ENCODE results near the gene GABRR1. TPM values are rescaled to one million over a fixed set of nuclear protein-coding genes. Genes with fewer than 3 reads are reported as not detected.

The GABRR1 gene
- total RNA-seq, 2 experiments from 2014 or later, result not detected

DNA sequence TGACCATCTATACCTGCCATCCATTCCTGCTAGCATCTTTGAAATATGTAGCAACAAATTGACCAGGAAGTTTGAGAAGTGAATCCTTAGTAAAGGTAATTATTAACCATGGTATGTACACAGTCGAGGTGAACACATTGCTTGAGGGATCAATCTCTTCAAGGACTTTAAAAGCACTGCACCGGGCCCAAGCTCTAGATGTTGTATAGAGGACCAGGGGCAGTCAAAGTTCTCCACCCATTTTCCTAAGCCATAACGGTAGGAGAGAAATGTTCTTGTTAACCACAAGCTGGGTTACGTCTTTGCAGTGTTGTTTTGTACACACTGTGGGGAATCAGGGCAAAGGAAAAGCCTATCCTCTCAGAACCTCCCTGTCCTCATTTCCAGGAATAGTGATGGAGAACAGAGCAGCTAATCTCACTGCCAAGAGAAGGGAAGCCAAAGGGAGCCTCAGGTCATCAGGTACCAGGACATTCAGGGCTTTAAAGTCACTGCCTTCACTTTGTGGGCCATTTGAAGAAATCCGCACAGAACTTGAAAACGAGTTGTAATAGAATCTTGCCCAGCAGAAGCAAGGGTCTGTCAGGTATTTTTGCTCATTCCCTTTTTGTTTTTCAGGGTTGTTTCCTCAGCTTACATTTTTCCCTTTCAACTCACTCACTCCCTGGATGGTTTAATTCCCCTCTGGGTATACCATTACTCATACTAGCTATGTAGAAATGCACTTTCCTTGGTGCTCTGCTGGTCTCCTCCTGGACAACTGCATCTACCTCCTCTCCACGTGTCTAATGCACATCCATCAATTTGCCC lies 76.6 kb downstream of the GABRR1 start:
- DNase-seq (no peak), ATAC-seq (no peak)
- Mint-ChIP-seq H3K27ac (no peak overlapping the region), H3K9me3 (no peaks in the 10 kb centered on the region), H3K36me3 (ENCODE audit: low read depth) (no peaks in the 10 kb centered on the region), H3K4me3 (no peak overlapping the region), H3K4me1 (ENCODE audit: low read depth) (peaks cover 15% of the 10 kb centered on the region), H3K27me3 (peaks cover 2% of the 10 kb centered on the region)
- ChIA-PET CTCF (interaction anchor here (0.8 to 1.7 kb wide), 5 partner anchors 9 to 158 kb away, joined by 3 to 6 read pairs (median 3); no protein-coding TSS in a partner anchor), POLR2A (interaction anchor here (8.0 kb wide), 1 partner anchor 58 kb away, joined by 108 read pairs; the partner anchor contains the start of gene PNRC1)
- TF ChIP-seq, protein P1, sequence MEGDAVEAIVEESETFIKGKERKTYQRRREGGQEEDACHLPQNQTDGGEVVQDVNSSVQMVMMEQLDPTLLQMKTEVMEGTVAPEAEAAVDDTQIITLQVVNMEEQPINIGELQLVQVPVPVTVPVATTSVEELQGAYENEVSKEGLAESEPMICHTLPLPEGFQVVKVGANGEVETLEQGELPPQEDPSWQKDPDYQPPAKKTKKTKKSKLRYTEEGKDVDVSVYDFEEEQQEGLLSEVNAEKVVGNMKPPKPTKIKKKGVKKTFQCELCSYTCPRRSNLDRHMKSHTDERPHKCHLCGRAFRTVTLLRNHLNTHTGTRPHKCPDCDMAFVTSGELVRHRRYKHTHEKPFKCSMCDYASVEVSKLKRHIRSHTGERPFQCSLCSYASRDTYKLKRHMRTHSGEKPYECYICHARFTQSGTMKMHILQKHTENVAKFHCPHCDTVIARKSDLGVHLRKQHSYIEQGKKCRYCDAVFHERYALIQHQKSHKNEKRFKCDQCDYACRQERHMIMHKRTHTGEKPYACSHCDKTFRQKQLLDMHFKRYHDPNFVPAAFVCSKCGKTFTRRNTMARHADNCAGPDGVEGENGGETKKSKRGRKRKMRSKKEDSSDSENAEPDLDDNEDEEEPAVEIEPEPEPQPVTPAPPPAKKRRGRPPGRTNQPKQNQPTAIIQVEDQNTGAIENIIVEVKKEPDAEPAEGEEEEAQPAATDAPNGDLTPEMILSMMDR (IDR thresholded peaks at IDR 0.05), result no peak
- intact Hi-C loops (cut with micrococcal nuclease), result loop anchor here (10.0 kb wide), 1 partner anchor 156 kb away; no protein-coding TSS in a partner anchor

DNA sequence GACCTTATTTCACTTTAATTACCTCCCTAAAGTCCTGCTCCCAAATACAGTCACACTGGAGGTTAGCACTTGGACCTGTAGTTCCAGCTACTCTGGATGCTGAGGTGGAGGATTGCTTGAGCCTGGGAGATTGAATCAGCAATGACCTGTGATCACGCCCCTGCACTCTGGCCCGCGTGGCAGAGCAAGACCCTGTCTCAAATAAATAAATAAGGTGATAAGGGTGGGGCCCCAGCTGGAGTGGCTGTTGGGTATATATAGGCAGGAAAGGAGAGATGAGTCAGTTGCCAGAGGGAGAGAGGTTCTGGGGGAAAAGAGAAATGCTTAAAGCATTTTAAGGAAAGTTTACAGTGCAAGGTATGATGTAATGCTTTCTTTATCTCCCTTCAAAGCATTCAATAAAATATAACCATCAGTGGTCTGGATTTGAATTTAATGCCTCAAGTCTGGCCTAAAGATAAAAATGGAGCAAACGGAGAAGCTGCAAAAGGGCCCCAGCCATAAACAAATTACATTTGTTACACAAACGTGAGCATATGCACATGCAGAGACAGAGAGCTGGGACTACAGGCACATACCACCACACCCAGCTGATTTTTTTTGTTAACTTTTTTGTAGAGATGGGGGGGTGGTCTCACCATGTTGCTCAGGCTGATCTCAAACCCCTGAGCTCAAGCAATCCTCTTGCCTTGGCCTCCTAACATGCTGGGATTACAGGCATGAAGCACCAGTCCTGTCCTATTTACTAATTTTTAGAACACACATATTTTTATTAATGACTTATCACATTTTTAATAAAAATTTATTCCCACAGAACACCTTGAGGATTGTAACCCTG lies 77.4 kb downstream of the GABRR1 start:
- intact Hi-C loops (cut with micrococcal nuclease), result loop anchor here (10.0 kb wide), 1 partner anchor 155 kb away; no protein-coding TSS in a partner anchor
- ChIA-PET CTCF (interaction anchor here (0.9 to 2.7 kb wide), 3 partner anchors 9 to 157 kb away, joined by 3 to 10 read pairs (median 5); no protein-coding TSS in a partner anchor), POLR2A (no interaction called here)
- Mint-ChIP-seq H3K4me3 (no peak overlapping the region), H3K36me3 (ENCODE audit: low read depth) (no peaks in the 10 kb centered on the region), H3K4me1 (ENCODE audit: low read depth) (peaks cover 10% of the 10 kb centered on the region), H3K9me3 (no peaks in the 10 kb centered on the region), H3K27me3 (peaks cover 2% of the 10 kb centered on the region), H3K27ac (no peak overlapping the region)
- ATAC-seq (no peak), DNase-seq (no peak)
- TF ChIP-seq, protein P1 (IDR thresholded peaks at IDR 0.05), result no peak

DNA sequence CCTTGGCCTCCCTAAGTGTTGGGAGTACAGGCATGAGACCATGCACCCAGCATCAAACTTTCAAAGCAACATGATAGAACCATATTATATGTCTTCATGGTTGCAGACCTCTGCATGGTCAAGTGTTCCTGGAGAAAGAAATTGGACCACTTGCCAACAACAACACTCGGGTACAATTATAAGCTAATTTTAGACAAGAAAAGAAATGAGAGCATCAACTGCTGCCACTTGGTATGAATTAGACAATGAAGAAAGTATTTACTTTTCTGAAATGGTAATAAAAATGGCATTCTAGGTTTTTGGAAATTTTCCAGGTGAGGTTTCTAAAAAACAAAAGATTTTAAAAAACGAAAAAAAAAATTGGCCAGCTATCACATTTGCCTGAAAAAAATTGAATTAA lies 79.0 kb downstream of the GABRR1 start:
- H3K4me3 Mint-ChIP-seq, result no peak overlapping the region
- TF ChIP-seq, protein P1 (IDR thresholded peaks at IDR 0.05), result no peak
- H3K9me3 Mint-ChIP-seq, result no peaks in the 10 kb centered on the region
- H3K27ac Mint-ChIP-seq, result no peak overlapping the region
- H3K27me3 Mint-ChIP-seq, result no peaks in the 10 kb centered on the region
- intact Hi-C loops (cut with micrococcal nuclease), result no loop called here
- H3K36me3 Mint-ChIP-seq (ENCODE audit: low read depth), result no peaks in the 10 kb centered on the region
- no peaks in the 10 kb centered on the region for H3K4me1 Mint-ChIP-seq (ENCODE audit: low read depth)
- ATAC-seq (no peak), DNase-seq (no peak)
- POLR2A ChIA-PET, result interaction anchor here (0.9 kb wide), 1 partner anchor 9 kb away, joined by 5 read pairs; no protein-coding TSS in a partner anchor
- CTCF ChIA-PET, result interaction anchor here (1.0 to 2.8 kb wide), 4 partner anchors 15 to 155 kb away, joined by 3 to 10 read pairs (median 6); no protein-coding TSS in a partner anchor

DNA sequence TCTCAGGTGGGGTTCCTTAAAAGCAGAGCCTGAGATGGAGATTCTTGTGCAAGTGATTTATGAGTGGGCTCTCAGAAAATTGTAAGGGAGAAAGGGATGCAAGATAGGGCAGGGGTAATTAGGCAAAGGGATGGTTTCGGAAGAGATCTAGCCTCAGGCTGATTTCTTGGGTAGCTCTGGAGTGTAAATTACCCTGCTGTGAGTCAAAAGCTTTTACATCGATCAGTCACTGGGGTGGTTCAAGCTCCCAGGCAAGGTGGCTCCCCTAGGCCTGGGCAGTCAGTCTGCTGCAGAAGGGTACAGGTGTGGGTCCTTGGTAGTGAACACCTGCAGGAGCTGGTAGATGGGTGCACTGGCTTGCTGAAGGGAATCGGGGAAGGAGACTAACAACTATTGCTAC lies 82.4 kb downstream of the GABRR1 start:
- Mint-ChIP-seq H3K27me3 (no peaks in the 10 kb centered on the region), H3K27ac (no peak overlapping the region), H3K4me1 (ENCODE audit: low read depth) (no peaks in the 10 kb centered on the region), H3K4me3 (no peak overlapping the region), H3K36me3 (ENCODE audit: low read depth) (no peaks in the 10 kb centered on the region), H3K9me3 (no peaks in the 10 kb centered on the region)
- ChIA-PET CTCF (interaction anchor here (0.6 kb wide), 1 partner anchor 18 kb away, joined by 3 read pairs; no protein-coding TSS in a partner anchor), POLR2A (interaction anchor here (0.6 kb wide), 1 partner anchor 1246 kb away, joined by 3 read pairs; no protein-coding TSS in a partner anchor)
- intact Hi-C loops (cut with micrococcal nuclease), result no loop called here
- DNase-seq (no peak), ATAC-seq (no peak)
- TF ChIP-seq, protein P1 (IDR thresholded peaks at IDR 0.05), result no peak

All from activated CD8-positive, alpha-beta T cell treated with anti-CD3 and anti-CD28 coated beads for 36 hours (primary cell).